ENCODE data around the gene SPTBN4.

The SPTBN4 gene

DNA sequence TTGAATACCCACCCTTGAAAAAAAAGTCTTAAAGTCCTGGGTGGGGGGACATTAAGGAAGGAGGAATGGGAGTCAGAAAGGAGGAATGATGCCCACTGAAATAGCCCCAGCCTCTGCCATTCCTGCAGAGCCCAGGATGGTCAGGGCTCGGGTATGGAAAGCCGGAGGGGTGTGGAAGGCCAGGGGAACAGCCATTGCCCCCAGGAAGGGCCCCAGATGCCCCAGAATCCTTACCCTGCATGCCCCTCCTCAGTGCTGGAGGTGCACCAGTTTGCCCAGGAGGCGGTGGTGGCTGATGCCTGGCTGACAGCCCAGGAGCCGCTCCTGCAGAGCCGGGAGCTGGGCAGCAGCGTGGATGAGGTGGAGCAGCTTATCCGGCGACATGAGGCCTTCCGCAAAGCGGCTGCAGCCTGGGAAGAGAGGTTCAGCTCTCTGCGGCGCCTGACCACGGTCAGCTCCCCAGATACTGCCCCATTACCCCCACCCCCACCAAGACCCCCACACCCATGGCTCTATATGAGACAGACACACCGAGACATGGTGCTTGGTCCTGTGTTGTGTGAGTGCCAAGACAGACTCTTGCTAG, 99.2 kb downstream of the SPTBN4 start:
- DNase-seq (ENCODE audit: low read depth) = no peak

DNA sequence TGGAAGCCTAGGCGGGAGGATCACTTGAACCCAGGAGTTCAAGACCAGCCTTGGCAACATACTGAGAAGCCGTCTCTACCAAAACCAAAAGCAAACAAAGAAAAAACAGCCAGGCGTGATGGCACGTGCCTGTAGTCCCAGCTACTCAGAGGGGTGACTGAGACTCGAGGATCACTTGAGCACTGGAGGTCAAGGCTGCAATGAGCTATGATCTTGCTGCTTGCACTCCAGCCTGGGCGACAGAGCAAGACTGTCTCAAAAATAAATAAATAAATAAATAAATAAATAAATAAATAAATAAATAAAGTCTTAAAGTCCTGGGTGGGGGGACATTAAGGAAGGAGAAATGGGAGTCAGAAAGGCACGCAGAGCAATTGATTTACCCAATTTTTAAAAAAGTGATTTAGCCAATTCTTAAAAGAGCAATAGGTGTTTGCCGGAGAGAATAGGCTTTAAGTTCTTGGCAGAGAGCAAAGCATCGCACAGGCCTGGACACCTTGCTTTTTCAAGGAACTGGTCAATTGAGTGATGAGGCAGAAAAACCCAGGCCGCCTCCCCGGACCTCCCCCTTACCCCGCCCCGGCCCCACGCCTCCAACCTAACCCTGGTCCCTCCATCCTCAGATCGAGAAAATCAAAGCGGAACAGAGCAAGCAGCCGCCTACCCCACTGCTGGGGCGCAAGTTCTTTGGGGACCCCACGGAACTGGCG, 100.4 kb downstream of the SPTBN4 start:
- no peak for DNase-seq (ENCODE audit: low read depth)

DNA sequence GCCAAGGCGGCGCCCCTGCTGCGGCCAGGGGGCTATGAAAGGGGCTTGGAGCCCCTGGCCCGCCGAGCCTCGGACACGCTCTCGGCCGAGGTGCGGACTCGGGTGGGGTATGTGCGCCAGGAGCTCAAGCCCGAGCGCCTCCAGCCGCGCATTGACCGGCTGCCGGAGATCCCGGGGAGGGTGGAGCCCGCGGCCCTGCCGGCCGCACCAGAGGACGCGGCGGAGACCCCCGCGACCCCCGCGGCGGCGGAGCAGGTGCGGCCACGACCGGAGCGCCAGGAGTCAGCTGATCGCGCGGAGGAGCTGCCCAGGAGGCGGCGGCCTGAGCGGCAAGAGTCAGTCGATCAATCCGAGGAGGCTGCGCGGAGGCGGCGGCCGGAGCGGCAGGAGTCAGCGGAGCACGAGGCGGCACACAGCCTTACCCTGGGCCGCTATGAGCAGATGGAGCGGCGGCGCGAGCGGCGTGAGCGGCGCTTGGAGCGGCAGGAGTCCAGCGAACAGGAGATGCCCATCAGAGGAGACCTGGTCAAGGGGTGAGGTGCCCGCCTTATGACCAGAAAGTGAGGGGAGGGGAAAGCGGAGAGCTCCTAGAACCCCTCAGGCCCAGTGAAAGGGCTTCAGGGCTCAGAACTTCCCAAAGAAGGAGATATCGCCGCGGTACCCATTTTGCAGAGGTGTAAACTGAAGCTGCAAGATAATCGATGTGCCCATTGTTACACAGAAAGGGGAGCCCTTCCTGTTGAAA, 101.1 kb downstream of the SPTBN4 start:
- no peak for DNase-seq (ENCODE audit: low read depth)

DNA sequence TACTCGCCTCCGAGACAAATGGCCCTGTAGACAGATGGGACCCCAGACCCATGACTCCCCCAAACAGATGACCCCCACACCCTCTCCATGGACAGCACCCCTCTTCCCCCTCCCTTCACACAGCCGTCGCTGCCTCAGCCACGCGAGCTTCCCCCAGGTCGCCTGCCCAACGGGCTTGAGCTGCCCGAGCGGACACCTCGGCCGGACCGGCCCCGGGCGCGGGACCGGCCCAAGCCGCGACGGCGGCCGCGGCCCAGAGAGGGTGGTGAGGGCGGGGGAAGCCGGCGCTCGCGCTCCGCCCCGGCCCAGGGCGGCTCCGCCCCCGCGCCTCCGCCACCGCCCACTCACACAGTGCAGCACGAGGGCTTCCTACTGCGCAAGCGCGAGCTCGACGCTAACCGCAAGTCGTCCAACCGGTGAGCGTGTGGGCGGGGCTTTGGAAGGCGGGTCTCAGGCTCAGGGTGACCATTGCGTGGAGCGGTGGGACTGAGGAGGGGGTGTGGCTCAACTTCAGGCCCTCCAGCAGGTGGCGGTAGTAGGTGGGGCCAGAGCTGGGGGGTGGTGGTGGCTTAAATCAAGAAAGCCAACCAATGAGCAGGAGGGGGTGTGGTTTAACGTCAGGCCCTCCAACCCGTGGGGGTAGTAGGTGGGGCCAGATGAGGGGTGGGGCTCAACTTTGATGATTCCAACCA, 103.7 kb downstream of the SPTBN4 start:
- peak; percentile 99 for DNase-seq (ENCODE audit: low read depth)

DNA sequence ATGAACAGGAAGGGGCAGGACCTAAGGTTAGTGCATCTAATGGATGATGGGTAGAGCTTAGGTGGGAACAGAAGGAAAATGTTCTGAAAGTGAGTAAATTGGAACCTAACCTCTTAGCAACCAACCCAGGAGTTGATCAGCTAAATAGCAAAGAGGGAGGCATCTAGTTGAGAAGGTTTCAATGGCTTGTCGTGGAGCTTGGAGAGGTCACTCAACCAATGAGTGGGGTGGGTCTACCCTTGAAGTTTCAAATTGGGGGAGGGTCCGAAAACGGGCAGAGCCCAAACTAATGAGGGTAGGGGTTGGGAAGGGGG, 104.2 kb downstream of the SPTBN4 start:
- DNase-seq (ENCODE audit: low read depth) = no peak

DNA sequence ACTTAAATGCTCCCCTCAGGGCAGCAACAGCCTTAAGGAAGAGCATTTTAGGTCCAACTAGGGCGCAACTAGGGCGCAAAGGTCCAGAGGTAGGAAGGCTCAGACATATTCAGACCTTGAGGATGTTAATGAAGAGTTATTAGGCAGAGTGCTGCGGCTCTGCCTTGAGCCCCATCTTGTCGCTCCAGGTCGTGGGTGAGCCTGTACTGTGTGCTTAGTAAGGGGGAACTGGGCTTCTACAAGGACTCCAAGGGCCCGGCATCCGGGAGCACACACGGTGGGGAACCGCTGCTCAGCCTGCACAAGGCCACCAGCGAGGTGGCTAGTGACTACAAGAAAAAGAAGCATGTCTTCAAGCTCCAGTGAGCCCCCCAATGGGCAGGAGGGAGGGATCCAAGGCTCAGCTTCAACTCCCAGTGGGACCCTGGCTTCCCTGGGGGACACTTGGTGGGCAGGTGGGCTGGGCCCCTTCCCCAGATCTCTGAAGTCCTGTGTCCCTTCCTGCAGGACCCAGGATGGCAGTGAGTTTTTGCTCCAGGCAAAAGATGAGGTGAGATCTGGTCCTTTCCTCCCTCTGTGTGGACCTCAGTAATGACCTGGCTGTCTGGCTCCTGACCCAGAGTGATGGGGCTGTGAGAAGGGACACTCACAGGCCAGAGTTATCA, 105.2 kb downstream of the SPTBN4 start:
- DNase-seq (ENCODE audit: low read depth) = no peak

DNA sequence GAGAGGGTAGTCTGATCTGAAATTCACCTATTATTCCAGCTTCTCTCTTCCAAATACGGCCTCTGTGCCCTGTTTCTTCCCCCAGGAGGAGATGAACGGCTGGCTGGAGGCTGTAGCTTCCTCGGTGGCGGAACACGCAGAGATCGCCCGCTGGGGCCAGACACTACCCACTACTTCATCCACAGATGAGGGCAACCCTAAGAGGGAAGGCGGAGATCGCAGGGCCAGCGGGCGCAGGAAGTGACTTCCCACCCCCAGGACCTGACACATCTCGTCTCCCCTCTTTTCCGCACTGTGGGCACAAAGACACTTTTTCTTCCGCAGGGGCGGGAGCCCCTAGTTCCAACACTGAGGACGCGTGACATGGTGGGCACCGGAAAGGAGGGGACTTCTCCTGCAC, 108.5 kb downstream of the SPTBN4 start:
- DNase-seq (ENCODE audit: low read depth) = no peak

DNA sequence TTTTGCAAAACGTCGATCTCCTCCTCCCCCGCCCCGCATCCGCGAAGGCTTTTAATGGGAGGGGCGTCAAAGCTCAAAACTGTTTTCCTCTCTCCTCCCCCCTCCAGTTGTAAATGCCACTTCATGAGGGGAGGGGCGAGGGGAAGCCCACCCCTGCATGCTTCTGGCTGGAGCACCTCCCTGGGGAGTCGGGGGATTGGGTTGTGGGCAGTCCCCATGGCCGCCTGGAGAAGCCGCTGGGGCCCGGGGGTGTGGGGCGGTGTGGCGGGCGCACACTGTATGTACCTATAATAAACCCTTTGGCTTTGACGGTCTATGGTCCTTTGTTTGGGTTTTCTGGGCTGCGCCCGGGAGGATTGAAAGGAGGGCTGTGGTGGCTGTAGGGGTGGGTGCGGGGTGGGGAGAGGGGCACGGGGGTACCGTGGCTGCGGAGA, 109.4 kb downstream of the SPTBN4 start:
- no peak for DNase-seq (ENCODE audit: low read depth)

DNA sequence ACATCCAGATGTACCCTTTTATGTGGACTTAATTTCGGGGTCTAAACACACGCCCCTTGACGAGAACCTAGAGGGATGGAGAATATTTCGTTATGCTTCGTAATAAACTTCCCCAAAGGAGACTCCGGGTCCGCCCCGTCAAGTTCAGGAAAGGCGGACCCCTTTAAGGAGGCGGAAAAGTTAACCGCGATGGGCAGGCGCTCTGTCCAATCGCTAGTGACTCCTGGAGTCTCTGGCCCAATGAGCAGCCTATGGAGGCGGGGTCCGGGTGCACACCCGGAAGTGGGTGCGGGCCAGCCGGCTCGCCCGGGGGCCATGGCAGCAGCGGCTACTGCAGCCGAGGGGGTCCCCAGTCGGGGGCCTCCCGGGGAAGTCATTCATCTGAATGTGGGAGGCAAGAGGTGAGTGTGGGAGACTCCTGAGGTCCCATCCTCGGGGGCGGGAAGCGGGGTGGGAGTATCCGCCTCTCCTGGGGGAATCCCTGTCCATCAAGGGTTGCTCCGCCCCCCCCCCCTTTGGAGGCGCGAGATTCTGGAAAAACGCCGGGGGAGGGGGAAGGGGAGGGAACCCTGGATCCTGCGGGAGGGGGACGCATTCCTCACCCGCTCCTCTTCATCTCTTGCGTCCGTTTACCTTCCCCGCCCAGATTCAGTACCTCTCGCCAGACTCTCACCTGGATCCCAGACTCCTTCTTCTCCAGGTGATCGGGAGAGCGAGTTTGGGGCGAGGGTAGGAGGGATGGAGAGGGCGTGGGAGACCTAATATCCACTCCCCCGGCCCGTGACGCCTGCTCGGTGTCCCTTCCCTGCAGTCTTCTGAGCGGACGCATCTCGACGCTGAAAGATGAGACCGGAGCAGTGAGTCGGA, 110.0 kb downstream of the SPTBN4 start, which contains the start of gene SHKBP1:
Gene SHKBP1, plus strand, starts transcription at position 289 of the 867 bp plus-strand sequence. Its CDS starts 27 bp downstream, at position 316.
- peak; percentile 89 for DNase-seq (ENCODE audit: low read depth)

DNA sequence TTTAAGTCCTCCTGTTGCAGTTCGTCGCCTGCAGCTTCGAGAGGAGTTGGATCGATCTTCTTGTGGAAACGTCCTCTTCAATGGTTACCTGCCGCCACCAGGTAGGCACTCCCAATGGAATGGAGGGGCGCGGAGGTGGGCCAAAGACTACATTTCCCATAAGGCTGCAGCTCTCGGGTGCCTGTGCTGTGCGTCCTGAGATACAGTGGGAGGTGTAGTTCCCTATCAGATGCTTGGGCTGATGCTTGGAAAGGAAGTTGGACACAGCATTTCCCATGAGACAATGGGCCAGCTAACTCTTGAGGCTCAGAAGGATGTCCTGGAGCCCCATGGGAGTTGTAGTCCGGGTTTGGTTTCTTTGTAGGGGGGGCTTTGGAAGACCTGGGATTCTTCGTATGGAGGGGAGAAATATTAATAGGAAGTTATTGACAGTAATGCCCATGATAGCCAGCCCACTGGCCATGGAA, 111.7 kb downstream of the SPTBN4 start:
- DNase-seq (ENCODE audit: low read depth) = no peak

DNA sequence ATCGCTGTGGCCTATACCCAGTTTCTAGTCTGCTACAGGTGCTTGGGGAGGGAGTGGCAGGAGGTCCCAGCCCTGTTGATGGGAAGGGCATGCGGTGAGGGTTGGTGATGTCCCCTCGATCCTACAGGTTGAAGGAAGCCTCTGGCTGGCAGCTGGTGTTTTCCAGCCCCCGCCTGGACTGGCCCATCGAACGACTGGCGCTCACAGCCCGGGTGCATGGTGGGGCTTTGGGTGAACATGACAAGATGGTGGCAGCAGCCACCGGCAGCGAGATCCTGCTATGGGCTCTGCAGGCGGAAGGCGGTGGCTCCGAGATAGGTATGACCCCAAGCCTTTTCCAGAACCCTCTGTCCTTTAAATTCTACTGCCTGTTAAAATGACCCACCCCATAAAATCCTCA, 113.8 kb downstream of the SPTBN4 start:
- no peak for DNase-seq (ENCODE audit: low read depth)

DNA sequence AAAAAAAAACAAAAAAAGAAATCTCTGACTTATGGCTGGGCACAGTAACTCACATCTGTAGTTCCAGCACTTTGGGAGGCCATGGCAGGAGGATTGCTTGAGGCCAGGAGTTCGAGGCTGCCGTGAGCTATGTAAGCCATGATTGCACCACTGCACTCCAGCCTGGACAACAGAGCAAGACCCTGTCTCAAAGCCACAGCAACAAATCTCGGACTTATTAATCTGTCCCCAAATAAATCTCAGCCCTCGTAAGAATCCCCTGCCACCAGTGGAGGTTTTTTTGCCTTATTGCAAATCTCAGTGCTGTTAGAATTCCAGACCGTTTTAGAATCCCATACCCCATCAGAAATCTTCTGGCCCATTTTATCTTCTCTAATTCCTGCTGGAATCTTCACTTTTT, 114.7 kb downstream of the SPTBN4 start:
- no peak for DNase-seq (ENCODE audit: low read depth)

DNA sequence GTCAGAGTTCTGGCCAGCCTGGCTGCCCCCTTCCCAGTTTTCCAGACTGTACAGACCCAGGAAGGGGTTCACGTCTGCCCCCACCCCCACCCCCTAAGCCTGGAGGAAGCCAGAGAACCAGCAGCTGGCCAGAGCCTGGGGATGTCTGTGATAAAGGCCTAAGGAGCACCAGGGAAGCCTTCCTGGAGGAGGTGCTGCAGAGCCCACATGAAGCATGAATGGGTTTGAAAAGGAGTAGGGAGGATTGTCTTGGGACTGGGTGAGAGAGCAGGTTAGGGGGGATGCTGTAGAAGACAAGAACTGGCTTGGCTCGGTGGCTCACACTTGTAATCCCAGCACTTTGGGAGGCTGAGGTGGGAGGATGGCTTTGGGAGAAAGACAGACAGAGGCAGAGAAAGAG, 115.7 kb downstream of the SPTBN4 start:
- DNase-seq (ENCODE audit: low read depth) = no peak

DNA sequence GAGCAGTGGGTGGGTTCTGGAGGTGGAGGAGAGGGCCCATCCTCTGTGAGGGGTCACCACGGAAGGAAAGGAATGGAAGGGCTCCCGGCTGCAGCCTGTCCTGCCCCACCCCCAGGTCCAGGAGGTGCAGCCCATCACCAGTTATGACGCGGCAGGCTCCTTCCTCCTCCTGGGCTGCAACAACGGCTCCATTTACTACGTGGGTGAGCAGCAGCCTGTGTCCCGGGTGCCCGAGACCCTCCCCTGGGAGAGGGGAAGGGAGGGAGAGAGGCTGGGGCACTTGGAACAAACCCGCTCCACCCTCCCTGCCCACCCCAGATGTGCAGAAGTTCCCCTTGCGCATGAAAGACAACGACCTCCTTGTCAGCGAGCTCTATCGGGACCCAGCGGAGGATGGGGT, 116.5 kb downstream of the SPTBN4 start:
- no peak for DNase-seq (ENCODE audit: low read depth)

DNA sequence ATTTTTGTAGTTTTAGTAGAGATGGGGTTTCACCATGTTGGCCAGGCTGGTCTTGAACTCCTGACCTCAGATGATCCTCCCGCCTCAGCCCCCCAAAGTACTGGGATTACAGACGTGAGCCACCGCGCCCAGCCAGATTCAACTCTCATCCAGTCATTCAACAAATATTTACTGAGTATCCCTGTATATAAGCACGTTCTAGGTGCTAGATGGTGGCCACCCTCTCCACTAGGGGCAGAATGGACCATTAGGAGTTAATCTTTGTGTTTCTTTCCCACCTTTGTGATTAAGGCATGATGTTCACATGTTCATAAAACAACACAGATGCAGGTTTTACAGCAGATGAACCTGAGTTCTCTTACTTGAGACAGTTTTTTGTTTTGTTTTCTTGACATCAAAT, 117.2 kb downstream of the SPTBN4 start:
- DNase-seq (ENCODE audit: low read depth) = no peak

DNA sequence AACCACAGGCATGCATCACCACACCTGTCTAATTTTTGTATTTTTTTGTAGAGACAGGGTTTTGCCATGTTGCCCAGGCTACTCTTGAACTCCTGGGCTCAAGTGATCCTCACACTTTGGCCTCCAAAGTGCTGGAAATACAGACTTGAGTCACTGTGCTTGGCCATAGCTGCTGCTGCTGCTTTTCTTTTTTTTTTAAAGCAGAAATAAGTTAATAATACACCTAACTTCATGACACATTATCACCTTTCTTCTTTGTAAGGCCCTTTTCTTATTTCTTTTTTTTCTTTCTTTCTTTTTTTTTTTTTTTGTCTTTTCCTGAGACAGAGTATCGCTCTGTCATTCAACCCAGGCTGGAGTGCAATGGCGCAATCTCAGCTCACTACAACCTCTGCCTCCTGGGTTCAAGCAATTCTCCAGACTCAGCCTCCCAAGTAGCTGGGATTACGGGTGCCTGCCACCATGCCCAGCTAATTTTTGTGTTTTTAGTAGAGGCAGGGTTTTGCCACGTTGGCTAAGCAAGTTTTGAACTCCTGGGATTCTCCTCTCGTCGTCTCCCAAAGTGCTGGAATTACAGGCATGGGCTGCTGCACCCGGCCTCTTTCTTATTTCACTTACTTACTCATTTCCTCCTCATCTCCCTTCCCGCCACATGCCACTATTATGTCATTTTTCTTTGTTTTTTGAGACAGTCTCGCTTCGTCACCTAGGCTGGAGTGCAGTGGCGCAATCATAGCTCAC, 118.6 kb downstream of the SPTBN4 start:
- no peak for DNase-seq (ENCODE audit: low read depth)

DNA sequence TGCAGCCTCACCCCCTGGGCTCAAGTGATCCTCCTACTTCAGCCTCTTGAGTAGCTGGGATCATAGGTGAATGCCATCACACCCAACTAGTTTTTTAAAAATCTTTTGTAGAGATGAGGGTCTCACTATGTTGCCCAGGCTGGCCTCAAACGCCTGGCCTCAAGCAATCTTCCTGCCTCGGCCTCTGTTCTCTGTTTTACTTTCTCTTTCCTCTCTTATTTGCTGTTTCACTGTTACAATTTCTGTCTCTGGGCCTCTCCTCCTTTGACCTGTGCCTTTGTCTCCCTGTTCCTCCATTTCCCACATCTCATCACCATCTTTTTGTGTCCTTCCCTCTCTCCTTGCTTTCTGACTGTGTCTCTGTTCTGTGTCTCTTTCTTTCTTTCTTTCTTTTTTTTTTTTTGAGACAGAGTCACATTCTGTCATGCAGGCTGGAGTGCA, 119.2 kb downstream of the SPTBN4 start:
- DNase-seq (ENCODE audit: low read depth) = no peak

DNA sequence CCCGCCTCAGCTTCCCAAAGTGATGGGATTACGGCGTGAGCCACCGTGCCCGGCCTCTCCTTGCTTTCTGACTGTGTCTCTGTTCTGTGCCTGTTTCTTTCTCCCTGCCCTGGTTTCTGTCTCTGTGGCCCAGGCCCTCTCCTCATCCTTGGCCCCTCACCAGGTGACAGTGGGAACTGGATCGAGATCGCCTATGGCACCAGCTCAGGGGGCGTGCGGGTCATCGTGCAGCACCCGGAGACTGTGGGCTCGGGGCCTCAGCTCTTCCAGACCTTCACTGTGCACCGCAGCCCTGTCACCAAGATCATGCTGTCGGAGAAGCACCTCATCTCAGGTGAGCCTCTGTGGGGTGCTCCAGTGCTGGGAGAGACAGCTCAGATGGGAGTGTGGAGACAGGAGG, 119.8 kb downstream of the SPTBN4 start:
- DNase-seq (ENCODE audit: low read depth) = no peak

DNA sequence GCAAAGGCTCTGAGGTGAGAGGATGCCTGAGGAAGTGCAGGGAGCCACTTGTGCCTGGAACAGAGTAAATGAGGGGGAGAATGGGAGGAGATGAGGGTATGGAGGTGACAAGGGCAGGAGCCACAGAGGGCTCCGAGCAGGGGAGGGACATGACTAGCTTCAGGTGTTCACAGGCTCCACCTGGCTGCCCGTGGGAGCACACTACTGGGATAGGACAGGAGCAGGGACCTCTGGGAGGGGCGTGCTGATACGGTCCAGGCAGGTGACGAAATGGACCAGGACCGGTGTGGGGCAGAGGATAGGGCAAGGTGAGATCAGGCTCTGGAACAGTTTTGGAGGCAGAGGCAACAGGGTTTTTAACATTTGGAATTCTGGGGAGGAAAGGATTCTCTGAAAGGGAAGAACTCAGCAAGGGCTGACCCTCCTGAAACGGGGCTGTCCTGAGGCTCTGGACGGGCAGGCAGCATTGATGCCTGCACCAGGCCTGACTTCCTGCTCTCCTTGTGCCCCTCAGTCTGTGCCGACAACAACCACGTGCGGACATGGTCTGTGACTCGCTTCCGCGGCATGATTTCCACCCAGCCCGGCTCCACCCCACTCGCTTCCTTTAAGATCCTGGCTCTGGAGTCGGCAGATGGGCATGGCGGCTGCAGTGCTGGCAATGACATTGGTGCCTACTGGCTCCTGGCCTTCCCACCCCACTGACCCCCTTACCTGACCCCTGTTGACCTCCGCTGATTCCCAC, 121.5 kb downstream of the SPTBN4 start:
- DNase-seq (ENCODE audit: low read depth) = no peak

All from GM04504 (cell line).